ENCODE data around the gene PCDH7. TPM values are rescaled to one million over a fixed set of nuclear protein-coding genes. Genes with fewer than 3 reads are reported as not detected.

The PCDH7 gene
- total RNA-seq, 1 experiment from 2014 or later = 16.8 TPM

GRCh38 chr4:30717208-30718020 is 2.8 kb upstream of the PCDH7 start:
- peaks cover 0 to 1% (median under 1%) of the 10 kb centered on the region in 3 experiments; a peak in 3 of 7 replicates for H3K36me3 Mint-ChIP-seq (ENCODE audit: insufficient read depth in 1 of 3, low read depth in 3 of 3)
- no peaks in the 10 kb centered on the region; a peak in 2 of 5 replicates for H3K9me3 Mint-ChIP-seq
- Histone ChIP-seq H2BK15ac (ENCODE audit: low read depth, low read length) (no peak overlapping the region), H2BK12ac (ENCODE audit: insufficient read length, low read depth, low read length) (no peak overlapping the region), H3K79me2 (ENCODE audit: insufficient read depth, low read length) (no peaks in the 10 kb centered on the region), H3K18ac (ENCODE audit: insufficient read length, low read depth, low read length) (no peak overlapping the region), H3K4me2 (ENCODE audit: insufficient read depth, insufficient read length, low read length) (peak overlapping the region; percentile 58), H4K8ac (replicated peaks; ENCODE audit: insufficient read length, low read depth, low read length) (no peak overlapping the region), H2AFZ (ENCODE audit: low read length) (no peak overlapping the region), H2AK5ac (ENCODE audit: insufficient read length, low read length) (no peak overlapping the region), H2BK20ac (ENCODE audit: low read depth, low read length, poor library complexity, severe bottlenecking) (no peak overlapping the region), H3K9me3 (ENCODE audit: control insufficient read depth, low read depth, low read length) (no peaks in the 10 kb centered on the region), H3K56ac (ENCODE audit: insufficient read length, low read depth, low read length) (no peak overlapping the region), H3T11ph (ENCODE audit: low read length) (no peak overlapping the region), H3K27me3 (ENCODE audit: insufficient read depth, low read length) (peaks cover 8% of the 10 kb centered on the region; the same call in 1 of the 2 replicates), H3K14ac (ENCODE audit: insufficient read depth, low read length) (no peak overlapping the region), H3K27ac (ENCODE audit: insufficient read length, low read depth, low read length) (no peak overlapping the region), H3K23ac (ENCODE audit: insufficient read length, low read depth, low read length) (no peak overlapping the region), H4K91ac (ENCODE audit: insufficient read length, low read depth, low read length) (no peak overlapping the region), H3K23me2 (ENCODE audit: insufficient read length, low read depth, low read length, poor library complexity, severe bottlenecking) (peaks cover 46% of the 10 kb centered on the region), H3K4me1 (ENCODE audit: insufficient read depth, low read length) (0 out of 2 replicates have a peak, but pooled peaks cover 4% of the 10 kb centered on the region), H3K9ac (ENCODE audit: extremely low read depth, insufficient read length, low read length) (no peak overlapping the region), H4K20me1 (ENCODE audit: control insufficient read depth, insufficient read depth, insufficient read length) (peaks cover 2% of the 10 kb centered on the region), H2BK120ac (ENCODE audit: low read depth, low read length, poor library complexity, severe bottlenecking) (no peak overlapping the region), H3K4ac (ENCODE audit: low read depth, low read length) (no peak overlapping the region), H3K79me1 (ENCODE audit: insufficient read depth, low read depth, low read length, poor library complexity, severe bottlenecking) (no peaks in the 10 kb centered on the region), H2BK5ac (ENCODE audit: insufficient read length, low read length) (no peak overlapping the region), H4K5ac (ENCODE audit: insufficient read length, low read depth, low read length) (no peak overlapping the region)
- peak; percentile 23; the same call in 1 of the 3 replicates for TF ChIP-seq CTCF (conservative IDR thresholded peaks at IDR 0.05)
- H3K27me3 Mint-ChIP-seq (ENCODE audit: low read depth) = peaks cover 43% of the 10 kb centered on the region
- DNase-seq = peak; percentile 83
- no CpG with 5 or more reads among the region's 55 CpGs for WGBS (ENCODE audit: extremely low coverage, insufficient read length, low lambda C conversion rate)
- peaks cover 26 to 30% of the 10 kb centered on the region in 2 experiments for H3K4me1 Mint-ChIP-seq
- H3K27ac Mint-ChIP-seq = peak overlapping the region; percentile 44 to 84 (median 55); a peak in 6 of 7 replicates
- H3K4me3 Mint-ChIP-seq = peak overlapping the region; percentile 90 to 100

All from H9 (cell line).